ENCODE measurements around the gene PDZRN3. TPM values are rescaled to one million over a fixed set of nuclear protein-coding genes. Genes with fewer than 3 reads are reported as not detected.

Gene PDZRN3
- total RNA-seq, 1 donor from 2014 or later = 1.3 TPM

DNA sequence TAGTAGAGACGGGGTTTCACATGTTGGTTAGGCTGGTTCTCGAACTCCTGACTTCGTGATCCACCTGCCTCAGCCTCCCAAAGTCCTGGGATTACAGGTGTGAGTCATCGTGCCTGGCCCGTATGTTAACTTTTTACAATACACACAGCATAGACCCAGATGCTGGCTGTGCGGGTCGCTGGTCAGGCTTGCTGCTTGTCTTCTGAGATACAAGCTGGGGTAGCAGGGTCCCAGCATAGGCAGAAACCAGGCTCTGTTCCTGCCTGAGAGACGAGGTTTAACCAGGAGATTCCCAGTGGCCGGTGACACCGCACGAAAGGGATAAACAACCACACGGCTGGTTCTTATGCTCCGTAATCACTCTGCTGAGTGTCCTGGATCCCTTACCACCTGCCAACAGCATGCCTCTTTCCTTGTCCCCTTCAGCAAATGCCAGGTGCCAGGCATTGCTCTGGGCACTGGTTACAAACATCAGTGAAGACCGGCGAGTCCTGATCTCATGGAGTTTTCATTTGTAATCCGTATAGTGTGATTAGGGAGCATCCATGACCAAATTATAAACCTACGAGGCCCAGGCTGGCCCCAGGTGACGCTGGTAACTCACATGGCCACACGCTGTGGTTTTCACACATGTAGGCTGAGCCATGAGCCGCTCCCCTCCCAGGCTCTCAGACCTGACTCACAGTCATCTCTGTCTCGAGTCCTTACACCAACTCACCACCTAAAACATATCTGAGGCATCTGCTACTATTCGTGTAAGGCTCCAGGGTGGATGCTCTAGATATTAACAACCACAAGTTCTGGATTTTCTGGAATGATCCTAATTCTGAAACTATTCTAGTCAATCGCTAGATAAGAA lies 125.7 kb downstream of the PDZRN3 start:
- H3K9me3 Mint-ChIP-seq (ENCODE audit: unreplicated experiment) = no peaks in the 10 kb centered on the region
- H3K36me3 Mint-ChIP-seq (ENCODE audit: low read depth, unreplicated experiment) = no peaks in the 10 kb centered on the region
- H3K27ac Mint-ChIP-seq (ENCODE audit: unreplicated experiment) = no peak overlapping the region
- no peak overlapping the region for H3K4me3 Mint-ChIP-seq (ENCODE audit: unreplicated experiment)
- peaks cover 2% of the 10 kb centered on the region for H3K27me3 Mint-ChIP-seq (ENCODE audit: unreplicated experiment)
- DNase-seq (ENCODE audit: low spot score) = no peak
- peaks cover 5% of the 10 kb centered on the region for H3K4me1 Mint-ChIP-seq (ENCODE audit: unreplicated experiment)
- TF ChIP-seq, protein P1, sequence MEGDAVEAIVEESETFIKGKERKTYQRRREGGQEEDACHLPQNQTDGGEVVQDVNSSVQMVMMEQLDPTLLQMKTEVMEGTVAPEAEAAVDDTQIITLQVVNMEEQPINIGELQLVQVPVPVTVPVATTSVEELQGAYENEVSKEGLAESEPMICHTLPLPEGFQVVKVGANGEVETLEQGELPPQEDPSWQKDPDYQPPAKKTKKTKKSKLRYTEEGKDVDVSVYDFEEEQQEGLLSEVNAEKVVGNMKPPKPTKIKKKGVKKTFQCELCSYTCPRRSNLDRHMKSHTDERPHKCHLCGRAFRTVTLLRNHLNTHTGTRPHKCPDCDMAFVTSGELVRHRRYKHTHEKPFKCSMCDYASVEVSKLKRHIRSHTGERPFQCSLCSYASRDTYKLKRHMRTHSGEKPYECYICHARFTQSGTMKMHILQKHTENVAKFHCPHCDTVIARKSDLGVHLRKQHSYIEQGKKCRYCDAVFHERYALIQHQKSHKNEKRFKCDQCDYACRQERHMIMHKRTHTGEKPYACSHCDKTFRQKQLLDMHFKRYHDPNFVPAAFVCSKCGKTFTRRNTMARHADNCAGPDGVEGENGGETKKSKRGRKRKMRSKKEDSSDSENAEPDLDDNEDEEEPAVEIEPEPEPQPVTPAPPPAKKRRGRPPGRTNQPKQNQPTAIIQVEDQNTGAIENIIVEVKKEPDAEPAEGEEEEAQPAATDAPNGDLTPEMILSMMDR (IDR thresholded peaks at IDR 0.05; ENCODE audit: unreplicated experiment) = no peak

DNA sequence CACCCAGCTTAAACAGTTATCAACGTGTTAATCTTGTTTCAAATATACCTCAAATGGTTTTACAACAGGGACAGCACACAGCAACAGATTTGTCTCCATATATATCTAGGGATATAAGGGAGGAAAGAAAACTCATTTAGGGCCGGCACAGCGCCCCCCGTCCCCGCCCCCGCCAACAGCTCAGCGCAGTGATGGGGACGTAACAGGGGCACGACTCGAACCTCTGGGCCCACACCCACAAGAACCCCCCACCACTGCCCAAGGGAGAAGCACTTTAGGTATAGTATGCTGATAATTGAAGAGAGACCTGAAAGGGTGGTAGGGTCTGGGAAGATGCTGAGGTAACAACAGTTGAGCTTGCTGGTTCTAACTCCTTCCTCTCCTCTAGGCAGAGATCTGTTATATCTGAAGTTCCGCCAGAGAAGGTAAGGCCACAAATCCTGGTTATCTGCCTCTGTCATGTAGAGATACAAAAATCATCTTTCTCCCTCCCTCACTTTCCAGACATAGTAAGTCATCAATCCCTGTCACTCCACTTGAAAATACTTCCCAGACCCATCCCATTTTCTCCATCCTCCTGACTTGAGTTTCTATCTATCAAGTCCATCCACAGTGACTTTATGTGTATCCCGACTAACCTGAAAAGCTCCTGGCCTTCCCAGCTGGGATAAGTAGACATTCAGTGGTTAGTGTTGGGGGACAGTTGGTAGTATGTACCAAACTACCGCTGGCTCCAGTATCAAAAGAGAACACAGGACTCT lies 126.9 kb downstream of the PDZRN3 start:
- Mint-ChIP-seq H3K27ac (ENCODE audit: unreplicated experiment) (no peak overlapping the region), H3K27me3 (ENCODE audit: unreplicated experiment) (peaks cover 2% of the 10 kb centered on the region), H3K4me1 (ENCODE audit: unreplicated experiment) (peaks cover 5% of the 10 kb centered on the region), H3K36me3 (ENCODE audit: low read depth, unreplicated experiment) (no peaks in the 10 kb centered on the region), H3K4me3 (ENCODE audit: unreplicated experiment) (no peak overlapping the region), H3K9me3 (ENCODE audit: unreplicated experiment) (no peaks in the 10 kb centered on the region)
- TF ChIP-seq, protein P1 (IDR thresholded peaks at IDR 0.05; ENCODE audit: unreplicated experiment) = no peak
- no peak for DNase-seq (ENCODE audit: low spot score)

DNA sequence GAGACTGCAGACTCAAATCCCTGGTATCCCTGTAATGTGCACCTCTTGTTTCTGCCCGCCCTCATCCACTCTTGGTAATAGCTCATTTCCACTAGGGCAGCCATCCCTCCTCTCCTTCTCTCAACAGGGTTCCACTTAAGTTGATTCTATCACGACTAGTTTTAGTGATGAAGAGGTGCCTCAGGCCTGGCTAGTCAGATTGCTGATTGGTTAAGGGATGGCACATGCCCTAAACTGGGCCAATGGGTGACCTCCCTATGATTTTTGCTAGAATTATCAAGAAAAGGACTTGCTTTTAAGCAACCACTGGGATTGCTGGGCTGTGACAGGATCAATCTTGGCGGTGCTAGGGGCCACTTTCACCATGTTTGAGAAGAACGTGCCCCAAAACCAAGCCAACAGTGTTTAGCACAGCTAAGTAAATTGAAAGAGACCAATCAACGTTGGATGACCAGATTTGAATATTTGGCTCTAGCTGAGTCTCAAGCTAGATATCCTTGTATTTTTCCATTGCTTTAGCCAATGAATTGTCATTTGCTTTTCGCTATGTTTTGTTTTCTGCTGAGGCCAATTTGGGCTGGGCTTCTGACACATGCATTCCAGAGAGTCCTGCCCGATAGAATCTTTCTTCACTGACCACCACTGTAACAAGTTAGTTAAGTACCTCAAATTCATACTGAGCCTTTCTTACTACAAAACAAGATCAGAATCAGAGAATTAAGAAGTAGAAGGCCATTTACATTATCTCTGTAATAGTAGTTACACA lies 131.0 kb downstream of the PDZRN3 start:
- Mint-ChIP-seq H3K36me3 (ENCODE audit: low read depth, unreplicated experiment) (no peaks in the 10 kb centered on the region), H3K4me3 (ENCODE audit: unreplicated experiment) (no peak overlapping the region), H3K4me1 (ENCODE audit: unreplicated experiment) (peaks cover 13% of the 10 kb centered on the region), H3K27me3 (ENCODE audit: unreplicated experiment) (peaks cover 5% of the 10 kb centered on the region), H3K27ac (ENCODE audit: unreplicated experiment) (no peak overlapping the region), H3K9me3 (ENCODE audit: unreplicated experiment) (no peaks in the 10 kb centered on the region)
- DNase-seq (ENCODE audit: low spot score) = no peak
- TF ChIP-seq, protein P1 (IDR thresholded peaks at IDR 0.05; ENCODE audit: unreplicated experiment) = no peak

DNA sequence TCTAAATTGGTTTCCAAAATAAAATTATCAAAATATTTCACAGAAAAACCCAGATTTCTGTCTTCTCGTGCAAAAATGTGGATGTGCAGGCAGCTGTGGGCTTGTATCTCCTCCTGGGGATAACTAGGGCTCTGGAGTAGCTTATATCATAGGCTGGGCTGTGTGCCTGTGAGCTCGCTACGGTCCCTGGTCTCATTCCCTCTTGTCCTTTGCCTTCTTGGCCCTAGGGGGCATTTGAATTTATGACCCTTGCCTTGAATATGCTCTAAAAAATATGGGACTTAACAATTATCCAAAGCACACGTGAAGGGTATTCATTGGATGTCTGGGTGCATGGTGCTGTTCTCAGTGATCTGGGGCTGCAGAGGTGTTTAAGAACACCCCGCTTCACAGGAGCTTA lies 132.6 kb downstream of the PDZRN3 start:
- no peak overlapping the region for H3K4me3 Mint-ChIP-seq (ENCODE audit: unreplicated experiment)

More for the DNA sequence above, 132.6 kb downstream of the PDZRN3 start:
- DNase-seq (ENCODE audit: low spot score) = no peak
- Mint-ChIP-seq H3K27ac (ENCODE audit: unreplicated experiment) (no peak overlapping the region), H3K9me3 (ENCODE audit: unreplicated experiment) (no peaks in the 10 kb centered on the region), H3K4me1 (ENCODE audit: unreplicated experiment) (peaks cover 13% of the 10 kb centered on the region), H3K36me3 (ENCODE audit: low read depth, unreplicated experiment) (no peaks in the 10 kb centered on the region), H3K27me3 (ENCODE audit: unreplicated experiment) (peaks cover 3% of the 10 kb centered on the region)
- TF ChIP-seq, protein P1 (IDR thresholded peaks at IDR 0.05; ENCODE audit: unreplicated experiment) = no peak
